LNCAP (cell line): ENCODE measurements around the gene PRIMA1.

Experiments
- TF ChIP-seq, protein P1 (sequence below): fragments of 450-650 bp; IDR thresholded peaks from 2 replicates; pipeline ENCODE4 v1.5.1; 2017; ENCODE audit warnings: mild to moderate bottlenecking

The PRIMA1 gene

GRCh38 chr14:93788293-93788542, at the start of gene PRIMA1:
Gene PRIMA1 (minus strand): TSS chr14:93788485. CDS start chr14:93787718, 767 bp downstream.
- TF ChIP-seq, protein P1, sequence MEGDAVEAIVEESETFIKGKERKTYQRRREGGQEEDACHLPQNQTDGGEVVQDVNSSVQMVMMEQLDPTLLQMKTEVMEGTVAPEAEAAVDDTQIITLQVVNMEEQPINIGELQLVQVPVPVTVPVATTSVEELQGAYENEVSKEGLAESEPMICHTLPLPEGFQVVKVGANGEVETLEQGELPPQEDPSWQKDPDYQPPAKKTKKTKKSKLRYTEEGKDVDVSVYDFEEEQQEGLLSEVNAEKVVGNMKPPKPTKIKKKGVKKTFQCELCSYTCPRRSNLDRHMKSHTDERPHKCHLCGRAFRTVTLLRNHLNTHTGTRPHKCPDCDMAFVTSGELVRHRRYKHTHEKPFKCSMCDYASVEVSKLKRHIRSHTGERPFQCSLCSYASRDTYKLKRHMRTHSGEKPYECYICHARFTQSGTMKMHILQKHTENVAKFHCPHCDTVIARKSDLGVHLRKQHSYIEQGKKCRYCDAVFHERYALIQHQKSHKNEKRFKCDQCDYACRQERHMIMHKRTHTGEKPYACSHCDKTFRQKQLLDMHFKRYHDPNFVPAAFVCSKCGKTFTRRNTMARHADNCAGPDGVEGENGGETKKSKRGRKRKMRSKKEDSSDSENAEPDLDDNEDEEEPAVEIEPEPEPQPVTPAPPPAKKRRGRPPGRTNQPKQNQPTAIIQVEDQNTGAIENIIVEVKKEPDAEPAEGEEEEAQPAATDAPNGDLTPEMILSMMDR, result no peak

DNA sequence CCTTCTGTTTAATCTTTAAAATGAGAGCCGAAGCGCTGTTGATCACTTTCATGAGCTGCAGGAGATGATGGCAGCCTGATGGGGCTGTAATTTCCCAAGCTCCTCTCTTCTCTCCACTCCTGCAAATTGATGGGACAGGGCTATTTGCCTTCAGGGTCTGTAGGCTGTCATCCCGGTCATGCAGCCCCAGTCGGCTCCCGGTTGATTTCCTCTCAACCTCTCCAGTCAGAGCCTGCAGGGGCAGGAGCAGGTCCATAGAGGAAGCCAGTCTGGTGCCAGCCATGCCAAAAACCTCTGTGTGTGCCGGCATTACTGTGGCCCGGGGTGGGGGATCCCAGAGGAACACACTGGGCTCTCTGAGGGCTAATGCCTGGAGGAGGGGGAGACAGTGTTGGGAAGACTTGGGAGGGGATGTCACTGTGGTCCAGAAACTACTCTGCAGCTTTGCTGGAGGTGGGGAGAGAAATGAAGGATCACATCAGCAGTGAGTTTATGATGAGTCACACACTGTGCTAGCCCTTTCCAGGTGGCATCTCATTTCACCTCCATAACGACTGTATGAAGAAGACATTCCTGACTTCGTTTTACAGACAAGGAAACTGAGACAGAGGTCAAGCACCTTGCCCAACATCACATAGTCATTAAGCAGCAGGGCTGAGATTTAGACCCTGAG, 46.5 kb upstream of the PRIMA1 start:
- TF ChIP-seq, protein P1, result no peak

- TF ChIP-seq, protein P1, result no peak
Measured at GRCh38 chr14:93832665-93833064, 44.4 kb upstream of the PRIMA1 start.

- TF ChIP-seq, protein P1, result no peak
Measured at GRCh38 chr14:93832081-93832480, 43.8 kb upstream of the PRIMA1 start.

DNA sequence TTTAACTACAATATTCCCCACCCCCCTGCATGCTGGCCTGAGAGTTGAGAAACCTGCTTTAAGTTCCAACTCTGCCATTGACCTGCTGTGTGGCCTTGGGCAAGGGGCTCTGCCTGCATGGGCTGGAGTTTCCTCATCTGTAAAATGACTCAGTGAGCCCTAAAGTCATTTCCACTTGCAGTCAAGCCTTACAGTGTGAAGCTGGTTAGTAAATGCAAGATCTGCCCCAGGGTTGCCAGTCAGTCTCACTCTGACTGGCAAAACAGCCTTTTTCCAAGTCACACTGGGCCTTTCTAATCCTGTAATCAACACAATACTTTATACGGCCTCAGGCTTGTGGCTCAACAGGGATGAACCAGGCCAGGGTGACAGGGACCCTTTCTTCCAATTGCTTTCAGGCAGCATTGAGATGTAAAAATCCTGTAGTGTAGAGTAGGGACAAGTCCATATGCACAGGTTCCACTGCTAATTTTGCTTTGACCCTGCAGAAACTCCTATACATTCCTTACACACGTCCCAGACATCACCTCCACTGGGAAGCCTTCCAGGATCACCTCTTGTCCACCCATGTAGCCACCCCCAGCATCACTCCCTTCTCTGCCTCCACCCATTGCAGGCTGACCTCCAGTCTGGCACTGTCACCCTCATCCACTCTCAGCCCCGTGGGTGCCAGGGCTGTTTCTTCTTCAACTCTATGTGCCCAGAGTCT, 42.6 kb upstream of the PRIMA1 start:
- TF ChIP-seq, protein P1, result no peak

DNA sequence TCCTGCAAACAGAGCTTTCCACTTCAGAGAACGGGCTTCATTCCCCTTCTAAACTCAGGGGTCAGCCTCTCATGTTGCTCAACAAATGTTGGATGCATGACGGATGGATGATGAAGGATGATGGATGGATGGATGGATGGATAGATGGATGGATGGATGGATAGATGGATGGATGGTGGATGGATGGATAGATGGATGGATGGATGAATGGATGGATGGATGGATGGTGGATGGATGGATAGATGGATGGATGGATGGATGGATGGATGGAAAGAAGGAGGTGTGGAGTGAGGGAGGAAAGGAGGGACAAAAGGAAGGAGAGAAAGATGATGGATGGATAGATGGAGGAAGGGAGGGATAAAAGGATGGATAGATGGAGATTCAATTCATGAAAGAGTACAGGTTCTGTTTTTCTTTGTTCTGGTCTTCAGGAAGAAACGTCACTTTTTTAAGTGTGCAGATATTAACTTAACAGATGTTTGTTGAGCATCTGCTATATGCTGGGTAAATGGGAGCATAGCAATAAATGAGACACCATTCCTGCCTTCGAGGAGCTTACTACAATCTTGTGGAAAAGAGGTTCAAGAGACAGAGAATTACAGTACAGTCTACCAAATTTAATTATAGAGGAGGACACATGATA, 41.7 kb upstream of the PRIMA1 start:
- TF ChIP-seq, protein P1, result no peak

- TF ChIP-seq, protein P1, result no peak
Measured at GRCh38 chr14:93825235-93825553, 36.9 kb upstream of the PRIMA1 start.
